ENCODE data around the gene ERVK3-1.
A peak's percentile ranks its signal among the peaks of the same experiment; 100 is the strongest.
"Not testable (repeated sequence)": the region's sequence is repeated elsewhere in the genome, so short reads cannot be mapped to it uniquely, and the experiment has no call there.

Gene ERVK3-1

GRCh38 chr19:58346961-58347929, 42.1 kb downstream of the ERVK3-1 start:
- DNase-seq (ENCODE audit: low read depth in 3 of 3) = peak in 2 of 3 donors; percentile 38 to 46

GRCh38 chr19:58348080-58348479, 42.9 kb downstream of the ERVK3-1 start:
- not testable (repeated sequence) for DNase-seq (ENCODE audit: low read depth in 3 of 3)

- no peak for DNase-seq (ENCODE audit: low read depth in 3 of 3)
These were observed 44.4 kb downstream of the ERVK3-1 start for GRCh38 chr19:58349590-58349989.

GRCh38 chr19:58350001-58350861, 45.1 kb downstream of the ERVK3-1 start:
- DNase-seq (ENCODE audit: low read depth in 3 of 3) = no peak

DNA sequence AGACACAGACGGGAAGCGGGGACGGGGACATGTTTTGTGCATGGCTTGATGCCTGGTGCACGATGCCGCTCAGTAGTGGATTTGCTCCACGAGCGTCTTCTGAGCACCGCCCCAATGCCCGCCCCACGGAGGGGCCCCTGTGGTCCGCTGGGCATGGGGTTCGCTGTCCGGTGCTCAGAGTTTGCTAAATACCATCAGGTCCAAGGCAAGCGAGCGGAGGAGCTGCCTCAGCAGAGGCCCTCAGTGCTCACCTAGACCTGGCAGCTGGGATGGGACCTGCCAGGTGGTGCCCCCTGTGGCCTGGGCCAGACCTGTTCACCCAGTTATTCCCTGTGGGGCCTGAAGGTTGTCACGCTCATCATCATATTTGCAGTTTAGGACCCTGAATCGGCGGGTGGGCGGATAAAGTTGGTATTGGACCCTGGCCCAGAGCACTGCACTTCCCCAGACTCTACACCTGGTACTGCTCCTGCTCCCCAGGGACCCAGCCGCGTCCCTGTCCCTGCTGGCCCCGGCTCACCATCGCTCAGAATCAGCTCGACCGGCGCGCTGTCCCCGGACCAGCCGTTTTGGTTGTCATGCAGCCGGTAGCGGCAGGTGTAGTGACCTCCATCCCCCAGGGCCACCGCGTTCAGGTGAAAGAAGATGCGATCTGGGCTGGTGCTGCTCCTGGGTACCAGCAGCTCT, 45.8 kb downstream of the ERVK3-1 start:
- no peak for DNase-seq (ENCODE audit: low read depth in 3 of 3)

GRCh38 chr19:58351558-58351878, 46.3 kb downstream of the ERVK3-1 start:
- DNase-seq (ENCODE audit: low read depth in 3 of 3) = no peak

DNA sequence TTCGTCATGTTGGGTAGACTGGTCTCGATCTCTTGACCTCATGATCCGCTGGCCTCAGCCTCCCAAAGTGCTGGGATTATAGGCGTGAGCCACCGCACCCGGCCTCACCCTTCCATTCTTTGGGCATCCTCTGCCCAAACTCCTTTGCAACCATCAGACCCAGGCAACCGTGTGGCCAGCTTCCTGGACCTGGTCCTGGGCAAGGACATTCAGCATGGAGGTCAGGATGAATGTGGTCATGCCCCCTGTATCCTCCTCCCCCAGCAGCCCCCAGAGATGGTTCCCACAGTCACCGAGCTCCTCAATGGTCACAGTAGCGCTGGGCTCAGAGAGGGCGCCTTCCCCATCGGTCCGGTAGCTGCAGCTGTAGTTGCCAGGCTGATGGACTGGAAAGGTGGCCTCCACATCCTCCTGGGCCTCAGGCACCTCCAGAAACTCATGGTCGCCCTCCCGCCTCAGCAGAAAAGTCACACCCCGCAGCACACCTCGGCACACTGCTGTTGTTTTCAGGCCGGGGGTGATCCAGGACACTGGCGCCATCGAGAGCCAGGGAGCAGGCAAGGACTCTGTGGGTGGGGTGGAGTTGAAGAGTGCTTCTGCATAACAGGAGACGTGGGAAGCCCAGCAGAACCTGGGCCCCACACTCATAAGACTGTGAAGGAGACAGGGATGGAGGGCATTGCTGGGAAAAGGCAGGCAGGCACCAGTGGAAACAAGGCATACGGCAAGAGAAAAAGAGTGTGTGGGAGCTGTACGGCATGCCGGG, 47.0 kb downstream of the ERVK3-1 start:
- no peak for DNase-seq (ENCODE audit: low read depth in 3 of 3)

- no peak for DNase-seq (ENCODE audit: low read depth in 3 of 3)
These were observed 47.8 kb downstream of the ERVK3-1 start, which contains the start of gene A1BG for GRCh38 chr19:58352760-58353671. TSS of gene A1BG (minus strand) at chr19:58353492. CDS start at chr19:58353437, 55 bp downstream.

- DNase-seq (ENCODE audit: low read depth in 3 of 3) = no peak
These were observed 48.7 kb downstream of the ERVK3-1 start for GRCh38 chr19:58353717-58354477.

GRCh38 chr19:58354478-58355030, 49.4 kb downstream of the ERVK3-1 start:
- no peak for DNase-seq (ENCODE audit: low read depth in 3 of 3)

- no peak for DNase-seq (ENCODE audit: low read depth in 3 of 3)
These were observed 50.1 kb downstream of the ERVK3-1 start for GRCh38 chr19:58355215-58355796.

- no peak for DNase-seq (ENCODE audit: low read depth in 3 of 3)
These were observed 51.0 kb downstream of the ERVK3-1 start for GRCh38 chr19:58355908-58356765.

DNA sequence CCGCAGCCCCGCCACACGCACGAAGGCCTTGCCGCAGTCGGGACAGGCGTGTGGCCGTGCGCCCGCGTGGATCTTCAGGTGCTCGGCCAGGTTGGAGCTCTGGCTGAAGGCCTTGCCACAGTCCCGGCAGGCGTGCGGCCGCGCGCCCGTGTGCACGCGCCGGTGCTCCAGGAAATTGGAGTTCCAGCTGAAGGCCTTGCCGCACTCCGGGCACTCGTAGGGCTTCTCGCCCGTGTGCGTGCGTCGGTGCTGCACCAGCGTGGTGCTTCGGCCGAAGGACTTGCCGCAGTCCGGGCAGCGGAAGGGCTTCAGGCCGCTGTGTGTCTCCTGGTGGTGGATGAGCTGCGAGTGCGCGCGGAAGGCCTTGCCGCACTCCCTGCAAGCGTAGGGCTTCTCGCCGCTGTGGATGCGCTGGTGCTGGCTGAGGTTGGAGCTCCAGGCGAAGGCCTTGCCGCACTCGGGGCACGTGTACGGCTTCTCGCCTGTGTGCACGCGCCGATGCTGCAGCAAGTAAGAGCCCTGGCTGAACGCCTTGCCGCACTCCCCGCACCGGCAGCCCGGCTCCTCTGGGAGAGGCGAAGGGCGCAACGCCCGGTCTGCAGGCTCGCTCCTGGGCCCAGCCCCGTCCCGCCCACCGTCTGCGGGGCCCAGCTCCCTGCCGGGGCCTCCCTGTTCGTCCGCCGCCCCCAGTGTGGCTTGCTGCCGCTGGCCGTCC, 51.7 kb downstream of the ERVK3-1 start:
- DNase-seq (ENCODE audit: low read depth in 3 of 3) = no peak

DNA sequence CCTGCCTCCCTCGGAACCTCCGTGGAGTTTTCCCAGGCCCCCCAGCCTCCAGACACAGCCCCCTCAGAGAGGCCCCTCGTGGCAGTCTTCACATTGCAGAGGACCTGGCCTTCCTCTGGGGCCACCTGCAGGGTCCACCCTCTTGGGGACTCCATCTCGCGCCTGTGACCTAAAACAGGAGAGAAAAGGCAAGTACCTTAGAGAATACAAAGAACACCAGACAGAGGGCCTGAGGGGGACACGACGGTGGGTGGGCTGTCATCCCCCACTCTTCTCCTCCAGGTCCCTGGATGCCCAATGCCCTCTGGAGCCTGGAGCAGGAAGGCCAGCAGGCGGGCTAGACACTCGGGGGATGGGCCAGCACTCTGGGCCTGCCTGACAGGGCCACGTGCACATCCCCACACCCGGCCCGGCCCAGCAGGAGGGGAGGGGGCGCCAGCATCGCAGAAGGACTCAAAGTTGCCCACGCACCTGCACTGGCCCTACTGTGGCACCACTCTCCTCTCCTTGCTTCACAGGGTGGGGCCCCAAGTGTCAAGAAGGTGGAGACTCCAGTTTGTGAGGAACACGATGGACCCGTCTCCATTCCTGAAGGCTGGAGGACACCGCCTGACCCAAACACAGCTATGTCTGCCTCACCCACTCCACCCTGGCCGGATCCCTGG, 52.4 kb downstream of the ERVK3-1 start:
- DNase-seq (ENCODE audit: low read depth in 3 of 3) = no peak

- peak in 1 of 3 donors; percentile 32 for DNase-seq (ENCODE audit: low read depth in 3 of 3)
These were observed 56.7 kb downstream of the ERVK3-1 start for GRCh38 chr19:58361900-58362271.

- peak; percentile 93 to 96 (median 95) for DNase-seq (ENCODE audit: low read depth in 3 of 3)
These were observed 57.3 kb downstream of the ERVK3-1 start, which contains the start of gene ZNF497 for GRCh38 chr19:58362272-58362994. TSS of gene ZNF497 (minus strand) at chr19:58362751. CDS start at chr19:58357635, 5,116 bp downstream.
